Lower leg skin (tissue), 4 donors: ENCODE measurements around the gene DYNLRB1. TPM values are rescaled to one million over a fixed set of nuclear protein-coding genes. Genes with fewer than 3 reads are reported as not detected.

Experiments used
- DNase-seq, 2 donors: peaks; one replicate each; pipeline ENCODE4 v3.0.0-alpha.2; 2019; ENCODE audit warnings: low spot score in 2 of 2
- H3K4me3 ChIP-seq: fragments of 200-600 bp; sonication (generic); 2 replicates; pipeline ENCODE4 v1.5.1; 2017; ENCODE audit warnings: mild to moderate bottlenecking, low read depth; ENCODE audit not compliant: poor library complexity, severe bottlenecking
- CTCF ChIP-seq, 3 donors: fragments of 450-650 bp; IDR thresholded peaks; one replicate each; pipeline ENCODE4 v1.5.1; 2016; ENCODE audit warnings: antibody characterized with exemption in 3 of 3, mild to moderate bottlenecking in 3 of 3, moderate library complexity in 2 of 3
- POLR2A ChIP-seq, 2 donors: fragments of 450-650 bp; IDR thresholded peaks; one replicate each; pipeline ENCODE4 v1.6.1; 2016 to 2017; ENCODE audit warnings: antibody characterized with exemption in 2 of 2, mild to moderate bottlenecking in 1 of 2, moderate library complexity in 1 of 2
- WGBS, 2 donors: methylation state at CpG; one replicate each; pipeline ENCODE4 v1.1.5; 2018; 5-methylcytosine and 5-hydroxymethylcytosine counted together
- intact Hi-C: fragments of 100-400 bp; cut with DNase I; formaldehyde crosslinking; loops from one replicate; pipeline ENCODE4 v1.15.0; 2023; ENCODE audit warnings: low total_unique reads
- total RNA-seq, 4 donors: library from RNA; depleted of rRNA; stranded (reverse); fragments of >200 nt; gene quantifications; one replicate each; pipeline ENCODE4 v1.1.0, GENCODE V29; 2016

DYNLRB1 gene
- total RNA-seq, 4 donors from 2014 or later = 162 to 232 (median 193) TPM

DNA sequence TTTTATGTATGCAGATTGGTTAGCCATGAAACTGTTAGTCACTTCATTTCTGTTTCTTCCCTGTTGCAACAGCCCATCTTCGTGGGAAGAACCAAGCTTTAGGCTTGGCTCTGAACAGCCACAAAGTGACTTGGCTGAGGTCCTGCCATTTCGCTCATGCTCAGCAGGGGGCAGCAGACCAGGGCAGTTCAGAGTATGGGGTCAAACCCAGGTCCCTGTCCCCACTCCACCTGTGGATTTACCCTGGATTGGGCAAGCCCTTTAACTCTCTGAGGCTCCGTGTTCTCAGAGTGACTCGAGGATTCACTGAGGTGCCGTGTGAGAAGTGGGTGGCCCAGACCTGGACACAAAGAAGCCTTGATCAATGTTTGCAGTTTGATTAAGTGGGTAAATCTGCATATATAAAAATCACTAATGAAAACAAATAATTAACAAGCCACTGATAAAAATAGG, 22.5 kb downstream of the DYNLRB1 start:
- 51 to 56% methylated on average over 5 of the region's 5 CpGs for WGBS, 2 donors
- intact Hi-C loops = no loop called here
- no peak for DNase-seq
- no peak for TF ChIP-seq POLR2A (IDR thresholded peaks at IDR 0.05)
- TF ChIP-seq CTCF (IDR thresholded peaks at IDR 0.05) = peak in 1 of 3 donors; percentile 60
- H3K4me3 ChIP-seq = no peak overlapping the region

DNA sequence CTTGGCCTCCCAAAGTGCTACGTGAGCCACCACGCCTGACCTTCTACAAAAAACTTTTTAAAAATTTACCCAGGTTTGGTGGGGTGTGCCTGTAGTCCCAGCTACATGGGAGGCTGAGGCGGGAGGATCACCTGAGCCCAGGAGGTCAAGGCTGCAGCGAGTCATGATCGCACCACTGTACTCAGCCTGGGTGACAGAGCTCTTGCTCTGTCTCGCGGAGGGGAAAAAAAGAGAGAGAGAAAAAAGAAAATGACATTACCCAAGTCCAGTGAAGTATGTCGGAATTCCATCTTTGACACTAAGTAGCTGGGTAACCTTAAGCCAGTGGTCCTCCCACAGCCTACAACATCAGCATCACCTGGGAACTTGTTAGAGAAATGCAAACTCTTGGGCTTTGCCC, 23.5 kb downstream of the DYNLRB1 start:
- 95 to 96% methylated on average over 8 of the region's 8 CpGs for WGBS, 2 donors
- H3K4me3 ChIP-seq = no peak overlapping the region
- DNase-seq = no peak
- intact Hi-C loops = no loop called here
- TF ChIP-seq CTCF (IDR thresholded peaks at IDR 0.05) (no peak), POLR2A (IDR thresholded peaks at IDR 0.05) (no peak)

DNA sequence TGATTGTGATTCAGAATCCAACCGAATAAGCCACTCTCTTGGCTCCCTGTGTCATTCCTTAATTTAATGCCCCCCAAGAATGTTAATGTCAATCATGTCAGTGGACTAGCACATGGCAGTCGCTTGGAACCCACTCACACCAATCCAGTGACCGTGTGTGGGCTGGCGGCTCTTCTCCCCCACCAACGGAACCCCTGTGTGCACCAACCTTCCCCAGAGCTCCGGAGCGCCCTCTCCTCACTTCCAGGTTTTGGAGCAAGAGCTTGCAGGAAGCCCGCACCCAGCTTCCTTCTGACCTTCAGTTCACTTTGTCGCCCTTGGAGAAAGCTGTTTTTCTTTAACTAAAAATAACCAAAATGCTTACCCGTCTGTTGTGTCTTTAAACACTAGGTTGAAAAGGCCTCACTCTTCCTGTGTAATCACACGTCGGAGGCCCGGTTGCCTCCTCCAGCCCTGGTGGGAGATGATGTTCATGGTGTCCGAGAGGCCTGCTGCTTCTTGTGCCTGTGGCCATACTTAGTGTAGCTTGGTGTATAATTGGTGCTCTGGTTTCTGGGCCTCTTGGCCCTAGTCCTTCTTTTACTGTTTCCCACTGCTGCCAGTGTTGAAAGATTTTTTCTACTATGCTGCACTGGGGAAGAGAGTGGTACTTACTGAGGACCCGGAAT, 24.5 kb downstream of the DYNLRB1 start:
- no peak for DNase-seq
- TF ChIP-seq POLR2A (IDR thresholded peaks at IDR 0.05) (no peak), CTCF (IDR thresholded peaks at IDR 0.05) (no peak)
- H3K4me3 ChIP-seq = no peak overlapping the region
- intact Hi-C loops = no loop called here
- 88 to 93% methylated on average over 15 of the region's 15 CpGs for WGBS, 2 donors

DNA sequence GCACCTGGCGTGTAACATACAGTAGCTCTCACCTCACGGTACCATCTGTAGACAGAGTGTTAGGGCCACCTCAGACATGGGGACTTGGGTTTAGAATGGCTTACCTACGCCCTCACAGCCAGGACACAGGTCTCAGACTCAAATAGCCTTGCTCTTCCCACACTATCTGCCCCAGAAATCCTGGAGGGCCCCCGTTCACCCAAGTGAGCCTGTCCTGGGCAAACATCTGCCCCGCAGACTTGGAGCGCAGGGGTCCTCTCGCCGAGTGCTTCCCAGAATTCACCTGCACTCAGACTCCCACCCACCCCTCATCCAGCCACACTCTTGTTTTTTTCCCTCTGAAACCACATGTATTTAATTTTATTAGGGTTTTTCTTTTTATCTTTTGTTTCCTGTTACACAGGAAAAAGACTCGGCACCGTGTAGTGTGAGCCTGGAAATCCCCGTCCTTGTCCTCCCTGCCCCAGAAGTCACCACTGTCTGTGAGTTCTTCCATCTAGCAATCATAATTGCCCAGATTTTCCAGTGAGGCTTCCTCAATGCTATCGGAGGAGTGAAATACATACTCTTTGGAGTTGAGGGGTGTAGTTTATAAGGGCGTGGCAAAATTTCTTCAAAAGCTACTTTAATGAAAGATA, 25.2 kb downstream of the DYNLRB1 start:
- no peak overlapping the region for H3K4me3 ChIP-seq
- no peak for DNase-seq
- intact Hi-C loops = no loop called here
- no peak for TF ChIP-seq POLR2A (IDR thresholded peaks at IDR 0.05)
- TF ChIP-seq CTCF (IDR thresholded peaks at IDR 0.05) = no peak
- WGBS, 2 donors = 78 to 83% methylated on average over 13 of the region's 13 CpGs

- no peak overlapping the region for H3K4me3 ChIP-seq
- intact Hi-C loops = no loop called here
- WGBS, 2 donors = 83 to 85% methylated on average over 16 of the region's 16 CpGs
- DNase-seq = no peak
- no peak for TF ChIP-seq POLR2A (IDR thresholded peaks at IDR 0.05)
- TF ChIP-seq CTCF (IDR thresholded peaks at IDR 0.05) = no peak
Observed at GRCh38 chr20:34541917-34542316, 25.7 kb downstream of the DYNLRB1 start.
